ENCODE data around the gene ANXA4. TPM values are rescaled to one million over a fixed set of nuclear protein-coding genes. Genes with fewer than 3 reads are reported as not detected.

ANXA4 gene
- 41.4 to 45.1 TPM (median 42.2 TPM) in 3 replicates for total RNA-seq

DNA sequence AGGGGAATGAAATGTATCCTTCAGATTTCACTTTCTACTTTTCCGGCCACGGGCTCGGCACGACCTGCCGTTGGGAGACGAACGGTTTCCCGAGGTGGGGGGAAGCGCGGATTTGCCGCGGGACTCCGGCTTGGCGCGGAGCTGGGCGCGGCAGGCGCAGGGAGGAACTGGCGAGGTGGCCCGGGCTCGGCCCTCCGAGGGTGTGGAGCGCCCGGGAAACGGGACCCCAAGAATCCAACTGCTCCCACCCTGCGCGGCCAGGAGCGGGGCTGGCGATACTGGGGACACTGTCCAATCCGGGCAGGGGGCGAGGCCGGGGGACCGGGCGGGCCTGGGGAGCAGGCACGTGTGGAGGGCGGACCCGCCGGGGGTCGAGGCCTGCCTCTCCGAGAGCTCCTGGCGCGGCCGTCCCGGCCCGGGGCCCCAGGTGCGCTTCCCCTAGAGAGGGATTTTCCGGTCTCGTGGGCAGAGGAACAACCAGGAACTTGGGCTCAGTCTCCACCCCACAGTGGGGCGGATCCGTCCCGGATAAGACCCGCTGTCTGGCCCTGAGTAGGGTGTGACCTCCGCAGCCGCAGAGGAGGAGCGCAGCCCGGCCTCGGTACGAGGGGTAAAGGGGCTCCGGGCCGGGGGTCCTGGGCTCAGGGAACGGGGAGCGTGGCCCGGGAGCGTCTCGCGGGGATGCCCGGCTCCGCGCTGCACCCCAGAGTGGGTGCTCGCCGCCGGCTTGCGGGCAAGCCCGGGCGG is at the start of gene ANXA4:
Gene ANXA4, plus strand, starts transcription at position 560 of the 747 bp plus-strand sequence. CDS start 39,432 bp downstream, outside the sequence.
- H3K27ac Mint-ChIP-seq, result peak within 1 kb of the TSS; percentile 98
- H3K4me1 Mint-ChIP-seq, result peaks cover 20% of the 10 kb centered on the region
- peak; percentile 40 to 73 for DNase-seq (ENCODE audit: low spot score in 2 of 2, unreplicated experiment in 2 of 2)
- no peaks in the 10 kb centered on the region for H3K36me3 Mint-ChIP-seq
- H3K9me3 Mint-ChIP-seq, result peaks cover 4% of the 10 kb centered on the region
- H3K27me3 Mint-ChIP-seq (ENCODE audit: low read depth), result no peaks in the 10 kb centered on the region
- peak within 1 kb of the TSS; percentile 86 for H3K4me3 Mint-ChIP-seq
- TF ChIP-seq, protein P1, sequence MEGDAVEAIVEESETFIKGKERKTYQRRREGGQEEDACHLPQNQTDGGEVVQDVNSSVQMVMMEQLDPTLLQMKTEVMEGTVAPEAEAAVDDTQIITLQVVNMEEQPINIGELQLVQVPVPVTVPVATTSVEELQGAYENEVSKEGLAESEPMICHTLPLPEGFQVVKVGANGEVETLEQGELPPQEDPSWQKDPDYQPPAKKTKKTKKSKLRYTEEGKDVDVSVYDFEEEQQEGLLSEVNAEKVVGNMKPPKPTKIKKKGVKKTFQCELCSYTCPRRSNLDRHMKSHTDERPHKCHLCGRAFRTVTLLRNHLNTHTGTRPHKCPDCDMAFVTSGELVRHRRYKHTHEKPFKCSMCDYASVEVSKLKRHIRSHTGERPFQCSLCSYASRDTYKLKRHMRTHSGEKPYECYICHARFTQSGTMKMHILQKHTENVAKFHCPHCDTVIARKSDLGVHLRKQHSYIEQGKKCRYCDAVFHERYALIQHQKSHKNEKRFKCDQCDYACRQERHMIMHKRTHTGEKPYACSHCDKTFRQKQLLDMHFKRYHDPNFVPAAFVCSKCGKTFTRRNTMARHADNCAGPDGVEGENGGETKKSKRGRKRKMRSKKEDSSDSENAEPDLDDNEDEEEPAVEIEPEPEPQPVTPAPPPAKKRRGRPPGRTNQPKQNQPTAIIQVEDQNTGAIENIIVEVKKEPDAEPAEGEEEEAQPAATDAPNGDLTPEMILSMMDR (IDR thresholded peaks at IDR 0.05; ENCODE audit: unreplicated experiment), result no peak

DNA sequence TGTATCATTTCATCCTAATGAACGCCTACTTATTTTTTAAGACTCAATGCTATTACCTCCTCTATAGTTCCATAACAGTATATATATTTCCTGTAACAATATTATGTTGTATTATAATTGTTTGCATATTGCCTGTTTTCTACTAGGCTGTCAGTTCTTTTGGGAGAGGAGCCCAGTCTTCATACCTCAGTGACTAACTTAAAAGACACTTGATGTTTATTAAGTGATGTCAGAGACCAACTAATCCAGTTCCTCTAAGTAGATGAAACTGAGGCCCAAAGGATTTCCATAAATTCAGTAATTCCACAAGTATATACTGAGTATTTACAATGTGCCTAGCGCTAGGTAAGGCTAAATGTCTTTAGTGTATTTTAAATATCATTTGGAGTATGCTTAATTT is 49.5 kb upstream of the ANXA4 start:
- TF ChIP-seq, protein P1 (IDR thresholded peaks at IDR 0.05; ENCODE audit: unreplicated experiment), result no peak
- Mint-ChIP-seq H3K9me3 (no peaks in the 10 kb centered on the region), H3K4me1 (no peaks in the 10 kb centered on the region), H3K4me3 (no peak overlapping the region), H3K27ac (no peak overlapping the region), H3K36me3 (no peaks in the 10 kb centered on the region), H3K27me3 (ENCODE audit: low read depth) (no peaks in the 10 kb centered on the region)
- DNase-seq (ENCODE audit: low spot score in 2 of 2, unreplicated experiment in 2 of 2), result no peak

DNA sequence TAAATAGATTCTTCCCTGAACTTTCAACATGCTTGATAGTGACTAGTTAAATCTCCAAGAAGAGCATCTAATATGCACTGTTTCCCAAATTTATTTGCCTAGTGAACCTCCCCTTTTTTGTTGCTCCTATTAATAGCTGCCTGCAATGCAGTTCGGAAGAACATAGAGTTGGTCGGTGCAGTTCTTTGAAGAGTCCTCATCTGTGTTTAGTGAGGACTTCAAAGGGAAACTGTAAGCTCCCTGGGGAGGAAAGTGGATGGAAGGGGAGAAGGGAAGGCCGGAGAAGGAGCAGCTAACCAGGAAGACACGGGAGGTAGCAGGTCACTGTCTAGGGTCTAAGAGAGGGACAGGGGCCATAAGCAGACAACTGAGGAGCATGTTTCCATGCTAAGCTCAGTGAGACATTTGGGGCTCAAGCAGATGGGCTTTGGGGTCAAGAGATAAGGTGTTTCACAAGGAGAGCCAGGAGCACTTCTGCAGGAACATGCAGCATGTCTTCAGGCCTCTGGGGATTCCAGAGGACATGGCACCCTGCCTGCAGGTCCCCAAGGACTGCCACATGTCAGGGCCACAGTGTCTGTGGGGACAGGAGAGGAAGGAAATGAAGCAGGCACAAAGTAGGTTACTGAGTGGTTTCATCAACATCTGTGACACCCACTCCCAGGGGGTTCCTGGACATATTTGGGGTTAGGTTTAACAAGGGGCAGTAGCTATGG is 48.7 kb upstream of the ANXA4 start:
- no peaks in the 10 kb centered on the region for H3K9me3 Mint-ChIP-seq

DNA sequence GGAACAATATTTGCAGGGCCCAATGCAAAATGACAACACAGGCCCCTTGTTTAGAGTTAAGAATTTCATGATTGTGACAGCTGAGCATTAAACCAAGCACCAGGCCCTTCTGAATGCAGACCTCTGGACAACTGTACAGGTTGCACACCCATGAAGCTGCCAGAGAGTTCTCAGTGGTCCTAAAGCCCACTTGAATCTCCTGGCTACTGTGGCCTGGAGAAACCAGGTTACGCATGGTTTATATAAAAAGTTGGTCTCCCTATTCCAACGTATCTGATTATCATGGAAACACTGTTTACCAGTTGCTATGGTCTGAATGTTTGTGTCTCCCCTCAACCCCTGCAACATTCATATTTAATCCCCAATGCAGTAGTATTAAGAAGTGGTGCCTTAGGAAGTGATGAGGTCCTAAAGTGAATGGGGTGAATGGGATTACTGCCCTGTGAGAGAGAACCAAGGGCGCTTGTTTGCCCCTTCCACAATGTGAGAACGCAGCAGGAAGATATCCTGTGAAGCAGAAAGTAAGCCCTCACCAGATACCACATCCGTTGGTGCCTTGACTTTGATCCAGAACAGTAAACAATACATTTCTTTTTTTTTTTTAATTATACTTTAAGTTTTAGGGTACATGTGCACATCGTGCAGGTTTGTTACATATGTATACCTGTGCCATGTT is 48.0 kb upstream of the ANXA4 start:
- H3K4me1 Mint-ChIP-seq, result no peaks in the 10 kb centered on the region
- no peak overlapping the region for H3K4me3 Mint-ChIP-seq
- TF ChIP-seq, protein P1 (IDR thresholded peaks at IDR 0.05; ENCODE audit: unreplicated experiment), result no peak
- H3K36me3 Mint-ChIP-seq, result no peaks in the 10 kb centered on the region
- H3K27me3 Mint-ChIP-seq (ENCODE audit: low read depth), result no peaks in the 10 kb centered on the region
- DNase-seq (ENCODE audit: low spot score in 2 of 2, unreplicated experiment in 2 of 2), result no peak
- no peak overlapping the region for H3K27ac Mint-ChIP-seq
- H3K9me3 Mint-ChIP-seq, result no peaks in the 10 kb centered on the region

More for the DNA sequence above, 48.7 kb upstream of the ANXA4 start:
- TF ChIP-seq, protein P1 (IDR thresholded peaks at IDR 0.05; ENCODE audit: unreplicated experiment), result no peak
- Mint-ChIP-seq H3K4me1 (no peaks in the 10 kb centered on the region), H3K4me3 (no peak overlapping the region), H3K27ac (no peak overlapping the region), H3K36me3 (no peaks in the 10 kb centered on the region), H3K27me3 (ENCODE audit: low read depth) (no peaks in the 10 kb centered on the region)
- DNase-seq (ENCODE audit: low spot score in 2 of 2, unreplicated experiment in 2 of 2), result no peak

DNA sequence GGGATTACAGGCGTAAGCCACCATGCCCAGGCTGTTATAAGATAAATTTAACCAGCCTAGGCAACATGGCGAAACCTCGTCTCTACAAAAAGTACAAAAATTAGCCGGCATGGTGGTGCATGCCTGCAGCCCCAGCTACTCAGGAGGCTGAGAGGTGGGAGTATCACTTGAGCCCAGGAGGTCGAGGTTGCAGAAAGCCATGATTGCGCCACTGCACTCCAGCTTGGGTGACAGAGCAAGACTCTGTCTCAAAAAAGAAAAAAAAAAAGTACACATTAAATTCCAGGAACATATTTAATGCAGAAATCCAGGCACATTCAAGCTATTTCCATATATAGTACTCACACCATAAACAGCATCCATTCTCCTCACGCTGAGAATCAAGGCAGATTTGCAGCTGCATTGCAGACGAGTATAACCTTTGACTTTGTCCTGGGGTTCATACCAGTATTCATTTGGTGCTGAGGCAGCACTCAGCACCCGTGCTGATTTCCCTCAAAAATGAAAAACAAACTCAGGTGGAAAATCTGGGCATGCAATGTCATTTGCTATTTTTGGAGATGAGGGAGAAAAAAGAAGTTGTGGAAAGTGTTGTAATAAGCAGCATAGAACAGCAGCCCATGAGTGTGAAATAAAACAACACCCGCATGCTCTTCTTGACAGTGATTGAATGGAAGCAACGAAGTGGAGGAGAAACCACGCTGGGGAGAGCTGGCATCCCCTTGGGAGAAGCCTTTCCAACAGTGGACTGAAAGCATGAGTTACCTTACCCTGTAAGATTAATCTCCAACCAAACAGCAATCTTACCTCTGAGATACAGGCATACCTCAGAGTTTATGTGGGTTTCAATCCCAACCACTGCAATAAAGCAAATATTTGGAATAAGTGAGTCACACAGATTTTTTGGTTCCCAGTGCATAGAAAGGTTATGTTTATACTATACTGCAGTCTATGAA is 46.8 kb upstream of the ANXA4 start:
- TF ChIP-seq, protein P1 (IDR thresholded peaks at IDR 0.05; ENCODE audit: unreplicated experiment), result no peak
- H3K36me3 Mint-ChIP-seq, result no peaks in the 10 kb centered on the region
- no peaks in the 10 kb centered on the region for H3K27me3 Mint-ChIP-seq (ENCODE audit: low read depth)
- no peak for DNase-seq (ENCODE audit: low spot score in 2 of 2, unreplicated experiment in 2 of 2)
- H3K4me1 Mint-ChIP-seq, result no peaks in the 10 kb centered on the region
- no peak overlapping the region for H3K27ac Mint-ChIP-seq
- H3K4me3 Mint-ChIP-seq, result no peak overlapping the region
- H3K9me3 Mint-ChIP-seq, result no peaks in the 10 kb centered on the region

Data from mesothelial cell of epicardium (in vitro differentiated cells).